HEK293T (cell line): ENCODE data around the gene AGPAT4.

Experiments
- ARNT ChIP-seq: fragments of 450-650 bp; IDR thresholded peaks from 2 replicates; pipeline ENCODE4 v1.6.1; 2017; ENCODE audit warnings: mild to moderate bottlenecking
- BHLHE40 ChIP-seq: fragments of 450-650 bp; IDR thresholded peaks from 2 replicates; pipeline ENCODE4 v1.6.1; 2016; ENCODE audit warnings: mild to moderate bottlenecking, moderate library complexity, borderline replicate concordance
- CTBP1 ChIP-seq: fragments of 450-650 bp; IDR thresholded peaks from 2 replicates; pipeline ENCODE4 v1.6.1; 2016; ENCODE audit warnings: borderline replicate concordance
- ELF4 ChIP-seq: fragments of 450-650 bp; IDR thresholded peaks from 2 replicates; pipeline ENCODE4 v1.6.1; 2017; ENCODE audit warnings: antibody characterized with exemption
- FOXA1 ChIP-seq: fragments of 450-650 bp; IDR thresholded peaks from 2 replicates; pipeline ENCODE4 v1.6.1; 2016; ENCODE audit warnings: mild to moderate bottlenecking
- FOXK2 ChIP-seq: fragments of 450-650 bp; IDR thresholded peaks from 2 replicates; pipeline ENCODE4 v1.6.1; 2016; ENCODE audit warnings: mild to moderate bottlenecking
- FOXM1 ChIP-seq: fragments of 450-650 bp; IDR thresholded peaks from 2 replicates; pipeline ENCODE4 v1.6.1; 2017; ENCODE audit warnings: mild to moderate bottlenecking, borderline replicate concordance
- HDGF ChIP-seq: fragments of 450-650 bp; IDR thresholded peaks from 2 replicates; pipeline ENCODE4 v1.6.1; 2017; ENCODE audit warnings: antibody characterized with exemption, borderline replicate concordance
- LEF1 ChIP-seq: fragments of 450-650 bp; IDR thresholded peaks from 2 replicates; pipeline ENCODE4 v1.6.1; 2017; ENCODE audit warnings: mild to moderate bottlenecking, borderline replicate concordance
- NFRKB ChIP-seq: fragments of 450-650 bp; IDR thresholded peaks from 2 replicates; pipeline ENCODE4 v1.6.1; 2016; ENCODE audit warnings: mild to moderate bottlenecking, moderate library complexity
- PKNOX1 ChIP-seq: fragments of 450-650 bp; IDR thresholded peaks from 2 replicates; pipeline ENCODE4 v1.6.1; 2016
- SP1 ChIP-seq: fragments of 450-650 bp; IDR thresholded peaks from 2 replicates; pipeline ENCODE4 v1.6.1; 2017
- SUZ12 ChIP-seq: fragments of 450-650 bp; IDR thresholded peaks from 2 replicates; pipeline ENCODE4 v1.6.1; 2016; ENCODE audit warnings: mild to moderate bottlenecking
- ZNF384 ChIP-seq: fragments of 450-650 bp; IDR thresholded peaks from 2 replicates; pipeline ENCODE4 v1.6.1; 2016

- TF ChIP-seq ELF4 (no peak), NFRKB (no peak), FOXA1 (no peak), BHLHE40 (no peak), HDGF (no peak), SP1 (no peak), ARNT (no peak), LEF1 (no peak), PKNOX1 (no peak), FOXK2 (no peak), FOXM1 (no peak), SUZ12 (no peak), CTBP1 (no peak), ZNF384 (no peak)
These were observed 3.7 kb downstream of the AGPAT4 start for GRCh38 chr6:161270116-161270515.
